CD8-positive, alpha-beta T cell (primary cell): ENCODE results near the gene SETD7. TPM values are rescaled to one million over a fixed set of nuclear protein-coding genes. Genes with fewer than 3 reads are reported as not detected.

Experiments used
- total RNA-seq, 46 experiments: library from RNA in 2 of 46; stranded (reverse) in 2 of 46; gene quantifications; one replicate each; pipeline ENCODE4 v1.2.3 and lab custom pipeline; 2021 to 2026

The SETD7 gene
- total RNA-seq, 2 experiments from 2014 or later: 9.5 to 10.3 TPM

Other genes with a start within 250 kb of the SETD7 start
- gene RAB33B, start 102.1 kb downstream of the SETD7 start, total RNA-seq: 10 to 100 TPM; 20.6 to 22.0 TPM
- under 1 TPM in 1 of 2 experiments, not detected in 1; 0.54 TPM for gene MGST2, start 109.6 kb upstream of the SETD7 start, total RNA-seq